Activated CD4-positive, alpha-beta T cell treated with anti-CD3 and anti-CD28 coated beads, Interleukin-2, Interleukin-6, amounts not matched to agents 100 ng/mL and 50 ng/mL, durations not matched to agents 16 hours and 8 hours (primary cell): ENCODE measurements around the gene CASP8.
"Not testable (repeated sequence)": the region's sequence is repeated elsewhere in the genome, so short reads cannot be mapped to it uniquely, and the experiment has no call there.

Experiments
- DNase-seq: peaks from one replicate; pipeline ENCODE4 v3.0.0-alpha.2; 2020

The CASP8 gene

DNA sequence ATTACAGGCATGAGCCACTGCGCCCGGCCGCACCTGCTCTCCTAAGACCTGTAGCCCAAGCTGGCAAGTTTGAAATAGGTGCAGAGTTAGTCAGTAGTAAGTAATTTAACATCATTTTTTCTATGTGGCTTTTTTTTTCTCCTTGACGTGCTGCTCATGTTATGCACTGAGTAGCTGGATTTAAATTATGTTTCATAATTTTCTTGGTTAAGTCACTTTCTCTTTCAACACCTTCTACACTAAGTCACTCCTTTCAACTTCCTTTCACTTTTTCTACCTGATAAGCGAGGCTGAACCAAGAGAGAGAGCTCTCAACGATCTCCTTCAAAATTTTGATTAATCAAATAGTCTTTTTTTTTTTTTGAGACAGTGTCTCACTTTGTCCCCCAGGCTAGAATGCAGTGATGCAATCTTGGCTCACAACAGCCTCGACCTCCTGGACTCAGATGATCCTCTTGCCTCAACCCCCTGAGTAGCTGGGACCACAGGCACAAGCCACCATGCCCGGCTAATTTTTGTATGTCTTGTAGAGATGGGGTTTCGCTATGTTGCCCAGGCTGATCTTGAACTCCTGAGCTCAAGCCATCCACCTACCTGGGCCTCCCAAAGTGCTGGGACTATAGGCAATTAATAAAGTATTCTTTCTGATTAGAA lies 13.1 kb downstream of the CASP8 start:
- no peak for DNase-seq

DNA sequence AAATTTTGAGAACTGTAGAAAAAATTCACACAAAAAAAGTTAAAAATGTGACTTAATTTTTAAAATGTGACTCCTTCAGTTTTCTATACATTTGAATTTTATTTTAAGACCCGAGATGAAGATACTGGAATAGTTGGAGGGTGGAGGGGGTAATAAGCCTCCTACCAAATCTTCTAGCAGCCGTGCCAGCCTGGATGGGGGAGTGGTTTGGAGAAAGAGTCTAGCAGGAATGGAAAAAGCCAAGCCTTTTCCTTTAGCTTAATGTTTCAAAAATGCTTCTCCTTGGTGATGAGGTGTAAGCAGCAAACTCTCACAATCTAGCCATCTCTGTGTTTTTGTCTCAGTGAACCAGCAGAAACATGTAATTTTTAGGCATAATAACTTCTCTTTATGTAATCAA lies 14.7 kb downstream of the CASP8 start:
- no peak for DNase-seq

DNA sequence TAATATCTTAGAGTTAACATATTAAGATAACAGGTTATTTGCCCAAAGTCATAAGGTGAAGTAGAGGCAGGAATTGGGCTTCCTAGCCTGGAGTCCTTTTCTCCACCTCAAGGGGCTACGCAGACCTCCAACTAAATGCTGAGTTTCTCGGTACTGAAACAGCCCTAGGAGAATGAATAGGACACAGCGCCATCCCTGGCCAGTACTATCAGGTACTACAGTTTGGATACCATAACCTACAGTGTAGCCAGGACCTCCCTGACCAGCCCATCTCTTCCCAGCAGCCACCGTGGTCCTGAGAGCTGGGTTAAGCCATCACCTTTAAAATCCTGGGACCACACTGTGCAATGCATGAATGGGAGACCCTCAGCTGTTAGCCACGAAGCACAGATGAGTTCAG lies 15.7 kb downstream of the CASP8 start:
- no peak for DNase-seq

DNA sequence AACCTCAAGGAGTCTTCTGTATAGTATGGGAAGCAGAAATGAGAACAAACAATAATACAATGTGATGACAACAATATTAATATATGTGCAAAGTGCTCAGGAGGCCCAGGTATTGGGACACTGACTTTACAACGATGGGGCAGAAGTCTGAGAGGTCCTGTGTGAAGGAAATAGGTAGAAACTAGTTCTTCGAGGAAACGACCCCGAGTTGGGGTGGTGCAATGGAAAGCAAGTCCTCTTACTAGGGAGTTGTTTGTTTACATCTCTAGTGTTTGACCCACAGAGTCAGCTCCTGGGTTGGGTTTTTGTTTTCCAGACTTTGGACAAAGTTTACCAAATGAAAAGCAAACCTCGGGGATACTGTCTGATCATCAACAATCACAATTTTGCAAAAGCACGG lies 16.2 kb downstream of the CASP8 start:
- DNase-seq, result no peak

DNA sequence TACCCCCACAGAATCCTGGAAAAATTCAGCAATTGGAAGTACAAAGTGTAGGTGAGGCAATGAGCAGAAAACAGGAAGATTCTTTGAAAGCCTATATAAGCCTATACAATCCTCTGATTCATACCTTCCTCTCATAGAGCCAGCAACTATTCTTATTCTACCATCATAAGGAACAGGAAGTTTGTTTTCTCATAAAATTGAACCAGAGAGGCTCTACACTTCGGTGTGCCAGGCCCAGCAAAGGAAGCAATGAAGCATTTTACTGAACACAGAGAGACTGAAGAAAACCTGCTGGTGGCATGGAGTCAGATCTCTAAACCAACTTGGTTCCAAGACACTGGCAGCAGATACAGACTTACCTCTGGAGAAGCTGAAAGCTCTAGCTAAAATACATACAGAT lies 18.7 kb downstream of the CASP8 start:
- no peak for DNase-seq

DNA sequence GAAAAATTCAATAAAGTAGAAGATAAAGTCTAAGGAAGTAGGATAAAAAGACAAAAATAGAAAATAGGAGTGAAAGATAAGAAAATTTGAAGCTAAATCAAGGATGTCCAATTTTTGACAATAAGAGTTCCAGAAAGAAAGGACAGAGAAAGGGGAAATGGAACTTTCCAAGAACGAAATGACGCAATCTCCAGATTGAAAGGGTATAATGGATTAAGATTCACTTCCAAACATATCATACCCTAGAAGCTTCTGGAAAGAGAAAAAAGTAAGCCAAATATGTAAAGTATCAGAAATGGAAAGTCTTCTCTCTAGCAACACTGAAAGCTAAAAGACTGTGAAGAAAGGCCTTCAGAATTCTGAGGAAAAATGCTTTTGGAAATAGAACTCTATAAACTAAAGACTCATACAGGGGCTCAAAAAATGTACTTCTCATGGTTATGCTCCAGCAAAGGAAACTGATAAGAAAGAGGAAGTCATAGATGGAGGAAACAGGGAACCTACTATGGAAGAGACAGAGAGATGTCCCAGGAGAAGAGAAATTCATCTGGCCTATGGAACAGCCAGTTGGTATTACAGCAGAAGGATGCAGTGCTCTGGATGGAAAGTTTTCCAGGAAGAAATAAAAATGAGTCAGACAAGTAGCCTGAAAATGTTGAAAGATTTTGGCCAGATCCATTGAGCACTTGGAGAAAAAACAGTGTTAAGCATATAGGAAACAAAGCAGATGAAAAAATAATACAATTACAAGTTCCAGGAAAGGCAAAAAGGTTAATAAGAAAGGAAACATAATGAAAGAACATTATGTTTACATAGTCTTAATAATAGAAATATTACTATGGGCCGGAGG lies 20.1 kb downstream of the CASP8 start:
- no peak for DNase-seq

DNA sequence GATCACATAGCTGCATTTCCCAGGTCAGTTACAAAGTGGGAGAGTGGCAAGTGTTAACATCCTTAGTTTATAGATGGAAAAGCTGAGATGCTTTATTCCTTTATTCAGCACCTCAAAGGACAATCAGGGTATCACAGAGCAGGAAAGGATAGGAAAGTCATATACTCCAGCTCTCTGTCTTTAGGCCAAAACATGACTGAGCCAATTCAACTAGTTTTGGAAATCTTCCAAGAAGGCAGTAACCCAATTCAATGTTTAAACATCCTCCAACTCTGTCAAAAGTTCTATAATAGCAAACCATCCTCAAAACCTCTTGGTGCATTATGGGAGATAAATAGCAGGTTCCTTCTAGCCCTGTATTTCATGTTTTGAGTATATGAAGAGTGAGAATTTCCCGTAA lies 25.2 kb downstream of the CASP8 start:
- no peak for DNase-seq

DNA sequence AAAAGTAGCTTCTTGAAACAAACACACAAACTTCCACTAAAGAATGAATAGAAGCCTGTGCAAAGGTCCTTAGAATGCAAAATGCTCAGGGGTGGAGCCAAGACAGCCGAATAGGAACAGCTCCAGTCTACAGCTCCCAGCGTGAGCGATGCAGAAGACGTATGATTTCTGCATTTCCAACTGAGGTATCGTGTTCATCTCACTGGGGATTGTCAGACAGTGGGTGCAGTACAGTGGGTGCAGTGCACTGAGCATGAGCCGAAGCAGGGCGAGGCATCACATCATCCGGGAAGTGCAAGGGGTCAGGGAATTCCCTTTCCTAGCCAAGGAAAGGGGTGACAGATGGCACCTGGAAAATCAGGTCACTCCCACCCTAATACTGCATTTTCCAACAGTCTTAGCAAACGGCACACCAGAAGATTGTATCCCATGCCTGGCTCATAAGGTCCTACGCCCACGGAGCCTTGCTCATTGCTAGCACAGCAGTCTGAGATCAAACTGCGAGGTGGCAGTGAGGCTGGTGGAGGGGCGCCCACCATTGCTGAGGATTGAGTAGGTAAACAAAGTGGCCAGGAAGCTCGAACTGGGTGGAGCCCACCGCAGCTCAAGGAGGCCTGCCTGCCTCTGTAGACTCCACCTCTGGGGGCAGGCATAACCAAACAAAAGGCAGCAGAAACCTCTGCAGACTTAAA lies 30.3 kb downstream of the CASP8 start:
- not testable (repeated sequence) for DNase-seq

DNA sequence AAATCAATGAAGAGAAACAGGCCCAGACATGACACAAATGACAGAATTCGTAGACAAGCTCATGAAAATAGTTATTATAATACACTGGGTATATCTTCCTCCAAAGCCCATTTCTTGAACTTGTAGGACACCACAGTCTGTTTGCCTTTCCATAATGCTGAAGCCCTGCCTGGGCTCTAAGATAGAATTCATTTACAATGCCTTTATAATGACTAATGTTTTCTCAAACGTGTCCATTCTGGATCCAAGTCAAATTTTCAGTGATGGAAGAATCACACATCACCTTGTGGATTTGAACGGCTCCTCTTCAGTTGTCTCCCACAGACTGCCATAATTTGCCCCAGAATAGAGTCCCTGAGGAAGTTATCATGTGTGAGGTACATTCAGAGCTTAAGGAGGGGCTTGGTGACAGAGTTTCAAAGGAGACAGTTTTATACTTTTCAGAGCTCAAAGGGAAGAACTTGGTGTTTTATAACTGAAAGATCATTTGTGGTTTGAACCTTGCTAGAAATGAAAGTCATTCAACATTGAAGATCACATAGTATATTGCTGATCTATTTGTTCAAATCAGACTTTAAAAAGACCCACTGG lies 38.2 kb downstream of the CASP8 start:
- no peak for DNase-seq

DNA sequence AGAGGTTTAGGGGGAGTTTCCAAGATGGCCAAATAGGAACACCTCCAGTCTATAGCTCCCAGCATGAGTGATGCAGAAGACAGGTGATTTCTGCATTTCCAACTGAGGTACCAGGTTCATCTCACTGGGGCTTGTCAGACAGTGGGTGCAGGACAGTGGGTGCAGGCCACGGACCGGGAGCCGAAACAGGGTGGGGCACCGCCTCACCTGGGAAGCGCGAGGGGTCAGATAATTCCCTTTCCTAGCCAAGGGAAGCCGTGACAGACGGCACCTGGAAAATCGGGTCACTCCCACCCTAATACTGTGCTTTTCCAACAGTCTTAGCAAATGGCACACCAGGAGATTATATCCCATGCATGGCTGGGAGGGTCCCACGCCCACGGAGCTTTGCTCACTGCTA lies 39.6 kb downstream of the CASP8 start:
- not testable (repeated sequence) for DNase-seq

DNA sequence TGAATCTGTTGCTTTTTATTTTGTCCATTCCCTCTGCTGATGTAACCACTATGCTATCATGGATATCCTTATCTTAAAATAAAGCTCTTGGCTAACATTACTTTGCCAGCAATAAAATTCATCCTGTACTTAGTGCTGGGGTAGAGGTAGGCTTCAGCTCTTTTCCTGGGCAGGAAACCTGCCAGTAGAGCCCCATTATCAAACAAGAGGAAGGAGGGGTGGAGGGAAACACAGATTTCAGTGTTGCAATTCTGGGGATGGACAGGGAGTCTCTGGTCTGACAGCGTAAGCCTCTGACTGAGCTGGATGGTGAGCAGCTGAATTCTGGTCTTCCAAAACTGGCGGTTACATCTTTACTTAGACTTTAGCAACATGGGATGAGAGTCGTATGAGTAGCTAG lies 47.5 kb downstream of the CASP8 start:
- DNase-seq, result no peak

DNA sequence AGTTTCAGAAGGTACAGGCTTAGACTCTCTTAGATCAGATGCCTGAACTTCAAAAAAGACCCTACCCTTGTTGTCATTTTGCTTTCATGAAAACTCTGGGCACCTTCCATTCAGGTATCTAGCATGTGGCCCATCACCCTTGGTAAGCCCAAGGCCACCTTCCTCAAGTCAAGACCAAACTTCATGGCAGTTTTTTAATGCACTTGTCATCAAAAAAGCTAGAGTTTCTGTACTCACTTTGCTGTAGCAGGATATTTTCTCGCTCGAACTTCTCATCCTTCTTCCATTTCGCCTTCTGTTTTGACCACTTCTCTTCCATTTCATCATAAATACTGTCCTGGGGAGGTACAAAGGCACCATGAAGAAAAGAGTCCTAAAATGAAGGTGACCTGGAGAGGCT lies 48.6 kb downstream of the CASP8 start:
- DNase-seq, result no peak

DNA sequence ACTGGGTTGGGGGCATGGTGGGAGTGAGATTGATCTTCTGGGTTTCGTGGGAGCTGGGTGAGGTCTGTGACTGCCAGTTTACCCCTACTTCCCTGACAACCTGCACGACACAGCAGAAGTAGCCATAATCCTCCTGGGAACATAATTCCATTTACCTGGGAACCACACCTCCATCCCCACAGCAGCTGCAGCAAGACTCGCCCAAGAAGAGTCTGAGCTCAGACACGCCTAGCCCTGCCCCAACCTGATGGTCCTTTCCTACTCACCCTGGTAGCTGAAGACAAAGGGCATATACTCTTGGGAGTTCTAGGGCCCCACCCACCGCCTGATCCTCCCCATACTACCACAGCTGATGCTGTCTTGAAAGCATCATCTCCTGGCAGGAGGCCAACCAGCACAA lies 53.0 kb downstream of the CASP8 start:
- DNase-seq, result no peak

DNA sequence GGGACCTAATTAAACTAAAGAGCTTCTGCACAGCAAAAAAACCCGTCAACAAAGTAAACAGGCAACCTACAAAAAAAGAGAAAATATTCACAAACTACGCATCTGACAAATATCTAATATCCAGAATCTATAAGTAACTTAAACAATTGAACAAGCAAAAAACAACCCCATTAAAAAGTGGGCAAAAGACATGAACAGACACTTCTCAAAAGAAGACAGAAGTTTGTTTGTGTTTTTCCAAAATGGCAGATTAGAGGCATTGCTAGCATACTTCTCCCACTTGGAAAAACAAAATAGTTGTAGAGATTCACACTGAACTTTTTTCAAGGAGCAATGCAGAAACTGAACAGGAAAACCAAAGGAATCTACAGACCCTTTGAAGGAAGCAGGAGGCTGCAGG lies 59.2 kb downstream of the CASP8 start:
- no peak for DNase-seq

DNA sequence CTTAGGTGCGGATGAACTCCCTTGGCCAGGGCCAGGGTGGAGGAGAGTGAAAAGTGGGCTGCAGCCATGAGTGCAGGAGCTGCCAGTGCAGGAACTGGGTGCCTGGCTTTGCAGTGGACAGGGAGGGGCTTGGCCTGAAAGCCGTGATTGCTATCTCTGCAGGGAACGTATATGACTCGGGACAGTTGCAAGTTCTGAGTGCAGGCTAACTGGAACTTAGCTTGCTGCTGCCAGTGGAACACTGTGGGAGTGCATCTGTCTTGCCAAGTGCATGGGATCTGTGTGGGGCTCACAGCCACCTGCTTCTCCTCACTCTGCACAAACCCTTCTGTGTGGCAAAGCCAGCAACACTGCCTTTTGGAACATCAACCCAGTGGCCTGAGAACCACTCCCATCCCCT lies 59.9 kb downstream of the CASP8 start:
- DNase-seq, result no peak

DNA sequence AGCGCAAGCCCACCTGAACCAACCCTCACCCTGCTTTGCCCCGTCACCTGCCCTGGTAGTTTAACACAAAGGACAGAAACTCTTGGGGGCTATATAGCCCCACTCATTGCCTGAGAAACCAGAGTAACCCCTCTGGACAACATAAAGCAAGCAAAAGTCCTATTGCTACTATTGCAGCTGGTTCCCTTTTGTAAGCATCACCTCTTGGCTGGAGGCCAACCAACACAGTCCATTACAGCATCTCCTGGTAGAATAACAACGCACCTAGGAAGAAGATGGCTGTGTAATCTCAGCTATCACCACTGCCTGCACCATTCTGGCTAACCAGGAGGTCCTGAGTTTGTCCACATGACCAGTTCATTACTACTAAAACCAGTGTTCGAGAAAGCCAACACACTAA lies 60.4 kb downstream of the CASP8 start:
- no peak for DNase-seq

DNA sequence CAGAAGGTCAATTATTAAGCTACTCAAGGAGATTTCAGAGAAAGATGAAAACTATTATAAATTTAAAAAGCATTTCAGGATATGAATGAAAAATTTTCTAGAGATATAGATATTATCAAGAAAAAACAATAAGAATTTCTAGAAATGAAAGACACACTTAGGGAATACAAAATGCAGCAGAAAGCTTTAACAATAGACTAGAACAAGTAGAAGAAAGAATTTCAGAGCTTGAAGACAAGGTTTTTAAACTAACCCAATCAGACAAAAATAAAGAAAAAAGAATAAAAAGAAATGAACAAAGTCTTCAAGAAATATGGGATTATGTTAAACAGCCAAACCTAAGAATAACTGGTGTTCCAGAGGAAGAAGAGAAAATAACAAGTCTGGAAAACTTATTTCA lies 62.4 kb downstream of the CASP8 start:
- no peak for DNase-seq

DNA sequence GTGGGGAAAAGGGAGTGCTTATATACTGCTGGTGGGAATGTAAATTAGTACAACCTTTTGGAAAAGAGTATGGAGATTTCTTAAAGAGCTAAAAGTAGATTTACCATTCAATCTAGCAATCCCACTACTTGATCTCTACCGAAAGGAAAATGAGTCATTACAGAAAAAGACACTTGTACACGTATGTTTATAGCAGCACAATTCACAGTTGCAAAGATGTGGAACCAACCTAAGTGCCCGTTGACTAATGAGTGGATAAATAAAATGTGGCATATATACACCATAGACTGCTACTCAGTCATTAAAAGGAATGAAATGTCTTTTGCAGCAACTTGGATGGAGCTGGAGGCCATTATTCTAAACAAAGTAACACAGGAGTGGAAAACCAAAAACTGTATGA lies 67.3 kb downstream of the CASP8 start:
- peak; percentile 16 for DNase-seq

DNA sequence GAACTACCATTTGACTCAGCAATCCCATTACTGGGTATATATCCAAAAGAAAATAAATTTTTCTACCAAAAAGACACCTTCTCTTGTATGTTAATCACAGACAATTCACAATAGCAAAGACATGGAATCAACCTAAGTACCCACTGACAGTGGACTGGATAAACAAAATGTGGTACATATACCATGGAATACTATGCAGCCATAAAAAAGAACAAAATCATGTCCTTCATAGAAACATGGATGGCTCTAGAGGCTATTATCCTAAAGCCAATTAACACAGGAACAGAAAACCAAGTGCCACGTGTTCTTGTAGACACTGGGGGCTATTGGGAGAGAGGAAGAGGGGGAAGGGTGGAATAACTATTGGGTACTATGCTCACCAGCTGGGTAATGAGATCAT lies 69.1 kb downstream of the CASP8 start:
- no peak for DNase-seq
